Breast epithelium (tissue), 3 donors: ENCODE data around the gene CDC73.

Experiments
- CTCF ChIP-seq, 3 donors: fragments of 450-650 bp; IDR thresholded peaks; one replicate each; pipeline ENCODE4 v1.5.1; 2016 to 2017; ENCODE audit warnings: antibody characterized with exemption in 3 of 3, mild to moderate bottlenecking in 3 of 3, moderate library complexity in 3 of 3
- POLR2A ChIP-seq: fragments of 450-650 bp; IDR thresholded peaks from one replicate; pipeline ENCODE4 v1.6.1; 2016; ENCODE audit warnings: antibody characterized with exemption, mild to moderate bottlenecking, moderate library complexity
- POLR2AphosphoS5 ChIP-seq, 3 donors: sonication (generic); formaldehyde crosslinking; IDR thresholded peaks; one replicate each; pipeline ENCODE4 v1.6.1; 2017; ENCODE audit warnings: antibody characterized with exemption in 3 of 3

GRCh38 chr1:193105821-193106177, 16.0 kb upstream of the CDC73 start:
- no peak for TF ChIP-seq CTCF (IDR thresholded peaks at IDR 0.05)
- no peak for TF ChIP-seq POLR2A
- no peak for TF ChIP-seq POLR2AphosphoS5 (IDR thresholded peaks at IDR 0.05)
